ENCODE results near the gene BNIP1.
"Not testable (repeated sequence)": the region's sequence is repeated elsewhere in the genome, so short reads cannot be mapped to it uniquely, and the experiment has no call there.

The BNIP1 gene

DNA sequence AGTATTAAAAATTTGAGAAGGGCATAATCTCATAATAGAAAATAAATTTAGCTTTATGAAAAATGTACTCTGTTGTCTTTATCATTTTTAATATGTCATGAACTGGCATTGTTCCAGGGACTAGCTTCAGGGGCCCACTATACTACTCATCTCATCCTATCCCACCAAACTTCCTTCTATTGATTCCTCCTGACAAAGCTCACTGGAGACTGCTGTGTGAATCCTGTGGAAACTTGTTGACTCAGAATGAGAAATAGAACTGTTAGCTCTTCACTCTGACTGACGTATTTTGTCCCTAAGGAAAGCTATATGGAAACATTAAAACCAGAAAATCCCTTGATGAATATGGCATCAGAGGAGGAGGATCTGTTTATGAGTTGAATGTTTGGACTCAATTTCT is 29.8 kb upstream of the BNIP1 start:
- H3K4me3 ChIP-seq (ENCODE audit: low read depth, low read length), result no peak overlapping the region
- DNase-seq (ENCODE audit: low read depth), result no peak
- TF ChIP-seq, protein P1, sequence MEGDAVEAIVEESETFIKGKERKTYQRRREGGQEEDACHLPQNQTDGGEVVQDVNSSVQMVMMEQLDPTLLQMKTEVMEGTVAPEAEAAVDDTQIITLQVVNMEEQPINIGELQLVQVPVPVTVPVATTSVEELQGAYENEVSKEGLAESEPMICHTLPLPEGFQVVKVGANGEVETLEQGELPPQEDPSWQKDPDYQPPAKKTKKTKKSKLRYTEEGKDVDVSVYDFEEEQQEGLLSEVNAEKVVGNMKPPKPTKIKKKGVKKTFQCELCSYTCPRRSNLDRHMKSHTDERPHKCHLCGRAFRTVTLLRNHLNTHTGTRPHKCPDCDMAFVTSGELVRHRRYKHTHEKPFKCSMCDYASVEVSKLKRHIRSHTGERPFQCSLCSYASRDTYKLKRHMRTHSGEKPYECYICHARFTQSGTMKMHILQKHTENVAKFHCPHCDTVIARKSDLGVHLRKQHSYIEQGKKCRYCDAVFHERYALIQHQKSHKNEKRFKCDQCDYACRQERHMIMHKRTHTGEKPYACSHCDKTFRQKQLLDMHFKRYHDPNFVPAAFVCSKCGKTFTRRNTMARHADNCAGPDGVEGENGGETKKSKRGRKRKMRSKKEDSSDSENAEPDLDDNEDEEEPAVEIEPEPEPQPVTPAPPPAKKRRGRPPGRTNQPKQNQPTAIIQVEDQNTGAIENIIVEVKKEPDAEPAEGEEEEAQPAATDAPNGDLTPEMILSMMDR (IDR thresholded peaks at IDR 0.05; ENCODE audit: low read depth, low read length, missing control alignments), result no peak

DNA sequence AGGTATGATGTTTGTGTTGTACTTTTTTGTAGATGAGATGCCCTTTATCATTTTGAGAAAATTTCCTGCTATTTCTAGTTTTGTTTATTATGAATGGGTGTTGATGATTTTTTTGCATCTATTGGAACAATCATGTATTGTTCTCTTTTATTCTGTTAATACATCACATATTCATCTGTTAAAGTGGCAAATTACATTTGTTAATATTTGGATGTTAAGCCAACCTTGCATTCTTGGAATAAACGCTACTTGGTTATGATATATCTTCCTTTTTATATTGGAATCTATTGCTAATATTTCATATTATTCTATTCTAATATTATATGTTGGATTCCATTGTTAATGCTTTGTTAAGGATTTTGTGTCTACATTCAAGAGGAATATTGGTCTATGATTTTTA is 24.6 kb upstream of the BNIP1 start:
- TF ChIP-seq, protein P1 (IDR thresholded peaks at IDR 0.05; ENCODE audit: low read depth, low read length, missing control alignments), result no peak
- no peak overlapping the region for H3K4me3 ChIP-seq (ENCODE audit: low read depth, low read length)
- no peak for DNase-seq (ENCODE audit: low read depth)

DNA sequence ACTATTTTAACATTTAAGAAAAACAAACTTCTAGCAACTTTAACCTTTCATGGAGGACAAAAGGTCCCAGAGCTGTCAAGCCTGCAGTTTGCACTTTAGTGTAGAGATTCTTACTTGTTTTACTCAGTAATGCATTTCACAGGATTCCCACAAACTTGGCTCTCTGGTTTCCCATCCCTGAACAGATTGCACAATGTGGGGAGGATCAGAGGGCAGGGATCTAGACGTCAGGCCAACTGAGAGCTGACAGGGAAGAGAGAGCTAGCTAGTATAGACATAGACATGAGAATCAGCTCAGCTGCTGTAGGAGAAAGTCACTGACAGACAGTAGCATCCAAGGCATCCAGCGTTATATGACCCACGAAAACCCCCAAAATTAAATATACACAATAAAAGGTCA is 20.9 kb upstream of the BNIP1 start:
- TF ChIP-seq, protein P1 (IDR thresholded peaks at IDR 0.05; ENCODE audit: low read depth, low read length, missing control alignments), result no peak
- H3K4me3 ChIP-seq (ENCODE audit: low read depth, low read length), result no peak overlapping the region
- DNase-seq (ENCODE audit: low read depth), result no peak

DNA sequence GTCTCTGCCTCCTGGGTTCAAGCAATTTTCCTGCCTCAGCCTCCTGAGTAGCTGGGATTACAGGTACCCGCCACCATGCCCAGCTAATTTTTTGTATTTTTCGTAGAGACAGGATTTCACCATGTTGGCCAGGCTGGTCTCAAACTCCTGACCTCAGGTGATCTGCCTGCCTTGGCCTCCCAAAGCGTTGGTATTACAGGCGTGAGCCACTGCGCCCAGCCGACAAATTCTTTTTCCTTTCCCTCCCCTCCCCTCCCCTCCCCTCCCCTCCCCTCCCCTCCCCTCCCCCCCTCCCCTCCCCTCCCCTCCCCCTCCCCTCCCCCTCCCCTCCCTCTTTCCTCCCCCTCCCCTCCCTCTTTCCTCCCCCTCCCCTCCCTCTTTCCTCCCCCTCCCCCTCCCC is 12.2 kb upstream of the BNIP1 start:
- not testable (repeated sequence) for H3K4me3 ChIP-seq (ENCODE audit: low read depth, low read length); DNase-seq (ENCODE audit: low read depth)

DNA sequence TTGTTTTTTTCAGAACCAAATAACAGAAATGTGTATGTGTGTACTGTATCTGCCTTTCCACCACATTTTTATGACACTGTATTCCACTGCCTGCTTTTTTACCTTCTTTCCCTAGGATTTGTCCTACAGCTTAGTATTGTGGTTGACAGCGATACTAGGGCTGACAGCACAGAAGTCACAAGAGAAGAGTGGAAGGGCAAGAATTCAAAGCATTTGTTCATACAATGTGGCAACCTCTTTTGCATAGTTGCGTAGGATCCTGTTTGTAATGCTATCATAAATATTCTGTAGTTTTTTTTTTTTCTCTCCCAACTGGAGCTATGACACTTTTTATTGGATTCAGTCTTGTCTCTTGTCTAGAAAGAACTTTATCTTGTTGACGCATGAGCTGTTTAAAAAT is 5.6 kb upstream of the BNIP1 start:
- no peak for DNase-seq (ENCODE audit: low read depth)
- TF ChIP-seq, protein P1 (IDR thresholded peaks at IDR 0.05; ENCODE audit: low read depth, low read length, missing control alignments), result no peak
- no peak overlapping the region for H3K4me3 ChIP-seq (ENCODE audit: low read depth, low read length)

DNA sequence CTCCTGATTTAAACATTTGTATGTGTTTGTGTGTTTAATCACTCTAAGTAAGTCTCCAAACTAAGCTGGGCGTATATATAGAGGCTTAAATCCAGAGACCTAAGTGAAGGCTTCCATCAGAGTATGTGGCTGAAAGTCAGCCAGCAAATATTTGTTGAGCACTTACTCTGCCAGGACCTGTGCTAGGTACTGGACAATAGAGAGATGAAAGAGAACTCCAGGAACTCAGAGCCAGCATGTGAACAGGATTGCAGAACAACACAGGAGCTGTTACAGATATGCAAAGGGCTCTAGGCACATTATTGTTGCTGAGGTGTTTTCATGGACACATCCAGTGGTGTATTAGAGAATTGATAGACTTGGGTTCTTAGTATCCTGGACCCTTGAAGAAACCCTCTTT is 4.7 kb upstream of the BNIP1 start:
- TF ChIP-seq, protein P1 (IDR thresholded peaks at IDR 0.05; ENCODE audit: low read depth, low read length, missing control alignments), result no peak
- H3K4me3 ChIP-seq (ENCODE audit: low read depth, low read length), result no peak overlapping the region
- no peak for DNase-seq (ENCODE audit: low read depth)

DNA sequence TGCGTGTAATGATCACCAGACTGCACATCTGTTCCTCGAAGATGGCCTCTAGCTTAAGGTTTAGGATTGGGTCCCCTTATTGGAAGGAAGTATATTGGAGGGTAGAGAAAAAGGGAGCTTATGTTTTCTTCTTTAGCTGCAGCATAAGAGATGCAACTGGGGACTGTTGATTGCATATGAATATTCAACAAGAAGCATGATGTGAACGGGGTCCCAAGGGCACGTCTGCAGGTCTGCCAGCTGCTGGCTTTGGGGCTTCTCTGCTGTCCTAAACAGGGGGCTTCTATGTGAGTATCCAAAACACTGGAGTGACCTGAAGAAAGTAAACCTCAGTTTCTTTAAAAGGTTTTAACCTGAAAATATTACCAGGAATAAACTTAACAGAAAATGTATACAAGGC is 3.6 kb upstream of the BNIP1 start:
- DNase-seq (ENCODE audit: low read depth), result no peak
- H3K4me3 ChIP-seq (ENCODE audit: low read depth, low read length), result no peak overlapping the region

More for the DNA sequence above, 3.6 kb upstream of the BNIP1 start:
- TF ChIP-seq, protein P1 (IDR thresholded peaks at IDR 0.05; ENCODE audit: low read depth, low read length, missing control alignments), result no peak
